T-helper 17 cell (primary cell): ENCODE measurements around the gene PCDHGC3. TPM values are rescaled to one million over a fixed set of nuclear protein-coding genes. Genes with fewer than 3 reads are reported as not detected.

Source experiments
- ATAC-seq: fragments of 150-1000 bp; cut with Tn5 transposase; 2 replicates; pipeline ENCODE4 v1.10.0; 2021; ENCODE audit warnings: mild to moderate bottlenecking, moderate library complexity
- DNase-seq, 3 donors: peaks; one replicate each; pipeline versions ENCODE4 v3.0.0 to v3.0.0-alpha.2; 2020 to 2021
- H3K9me3 ChIP-seq: one replicate; pipeline ENCODE4 v1.7.0; 2013; ENCODE audit warnings: low read length, mild to moderate bottlenecking; ENCODE audit not compliant: control insufficient read depth, poor library complexity, severe bottlenecking
- H3K27ac Mint-ChIP-seq: one replicate; pipeline ENCODE4 v1.8.0; 2022; ENCODE audit warnings: mild to moderate bottlenecking, moderate library complexity, mixed read lengths
- H3K27me3 Mint-ChIP-seq: one replicate; pipeline ENCODE4 v1.8.0; 2022; ENCODE audit warnings: mixed read lengths
- H3K36me3 Mint-ChIP-seq: one replicate; pipeline ENCODE4 v1.8.0; 2022; ENCODE audit warnings: low read depth, mixed read lengths
- H3K4me1 Mint-ChIP-seq: one replicate; pipeline ENCODE4 v1.8.0; 2022; ENCODE audit warnings: mild to moderate bottlenecking, mixed read lengths
- H3K4me3 Mint-ChIP-seq: one replicate; pipeline ENCODE4 v1.8.0; 2022; ENCODE audit warnings: mild to moderate bottlenecking, moderate library complexity, mixed read lengths
- total RNA-seq, 4 donors: library from RNA in 2 of 4; stranded (reverse) in 2 of 4; gene quantifications; one replicate each; pipeline ENCODE4 v1.2.3 and lab custom pipeline; 2022 to 2026

The PCDHGC3 gene
- total RNA-seq, 2 donors from 2014 or later = not detected

GRCh38 chr5:141476132-141476911, 556 bp downstream of the PCDHGC3 start:
- H3K27ac Mint-ChIP-seq = no peak overlapping the region
- H3K4me1 Mint-ChIP-seq = peaks cover 15% of the 10 kb centered on the region
- peaks cover 2% of the 10 kb centered on the region for H3K36me3 Mint-ChIP-seq
- ATAC-seq (no peak), DNase-seq (no peak)
- peak overlapping the region; percentile 91 for H3K4me3 Mint-ChIP-seq
- H3K9me3 ChIP-seq = no peaks in the 10 kb centered on the region
- peaks cover 78% of the 10 kb centered on the region for H3K27me3 Mint-ChIP-seq

- H3K27ac Mint-ChIP-seq = no peak overlapping the region
- H3K27me3 Mint-ChIP-seq = peaks cover 81% of the 10 kb centered on the region
- no peaks in the 10 kb centered on the region for H3K9me3 ChIP-seq
- DNase-seq (no peak), ATAC-seq (no peak)
- H3K4me3 Mint-ChIP-seq = peak overlapping the region; percentile 91
- H3K4me1 Mint-ChIP-seq = peaks cover 15% of the 10 kb centered on the region
- H3K36me3 Mint-ChIP-seq = peaks cover 2% of the 10 kb centered on the region
Measured at GRCh38 chr5:141477044-141477575, 1.3 kb downstream of the PCDHGC3 start.

DNA sequence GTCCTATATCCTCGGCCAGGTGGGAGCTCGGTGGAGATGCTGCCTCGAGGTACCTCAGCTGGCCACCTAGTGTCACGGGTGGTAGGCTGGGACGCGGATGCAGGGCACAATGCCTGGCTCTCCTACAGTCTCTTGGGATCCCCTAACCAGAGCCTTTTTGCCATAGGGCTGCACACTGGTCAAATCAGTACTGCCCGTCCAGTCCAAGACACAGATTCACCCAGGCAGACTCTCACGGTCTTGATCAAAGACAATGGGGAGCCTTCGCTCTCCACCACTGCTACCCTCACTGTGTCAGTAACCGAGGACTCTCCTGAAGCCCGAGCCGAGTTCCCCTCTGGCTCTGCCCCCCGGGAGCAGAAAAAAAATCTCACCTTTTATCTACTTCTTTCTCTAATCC, 2.0 kb downstream of the PCDHGC3 start:
- peaks cover 88% of the 10 kb centered on the region for H3K27me3 Mint-ChIP-seq
- H3K36me3 Mint-ChIP-seq = peaks cover 2% of the 10 kb centered on the region
- no peak overlapping the region for H3K27ac Mint-ChIP-seq
- DNase-seq (no peak), ATAC-seq (no peak)
- peaks cover 15% of the 10 kb centered on the region for H3K4me1 Mint-ChIP-seq
- peak overlapping the region; percentile 19 for H3K4me3 Mint-ChIP-seq
- H3K9me3 ChIP-seq = no peaks in the 10 kb centered on the region

DNA sequence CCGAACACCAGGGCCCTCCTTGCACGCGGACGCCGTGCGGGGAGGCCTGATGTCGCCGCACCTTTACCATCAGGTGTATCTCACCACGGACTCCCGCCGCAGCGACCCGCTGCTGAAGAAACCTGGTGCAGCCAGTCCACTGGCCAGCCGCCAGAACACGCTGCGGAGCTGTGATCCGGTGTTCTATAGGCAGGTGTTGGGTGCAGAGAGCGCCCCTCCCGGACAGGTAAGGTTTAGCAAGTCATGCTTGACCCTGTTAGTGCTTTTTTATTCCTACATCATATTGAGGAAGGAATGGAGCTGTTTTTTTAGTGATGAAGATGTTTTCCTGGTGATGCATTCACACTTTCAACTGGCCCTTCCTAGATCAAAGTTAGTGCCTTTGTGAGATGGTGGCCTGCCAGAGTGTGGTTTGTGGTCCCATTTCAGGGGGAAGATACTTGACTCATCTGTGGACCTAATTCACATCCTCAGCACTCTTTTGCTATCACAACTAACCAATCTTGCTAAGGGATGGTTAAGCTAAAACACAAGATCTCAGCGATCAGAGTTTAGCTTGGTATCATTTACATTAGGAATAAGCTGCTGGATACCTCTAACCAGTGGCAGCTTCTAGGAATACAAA, 2.7 kb downstream of the PCDHGC3 start:
- peak overlapping the region; percentile 19 for H3K4me3 Mint-ChIP-seq
- no peak for ATAC-seq
- DNase-seq = no peak
- peaks cover 93% of the 10 kb centered on the region for H3K27me3 Mint-ChIP-seq
- H3K27ac Mint-ChIP-seq = no peak overlapping the region
- H3K4me1 Mint-ChIP-seq = peaks cover 15% of the 10 kb centered on the region
- no peaks in the 10 kb centered on the region for H3K9me3 ChIP-seq
- peaks cover 2% of the 10 kb centered on the region for H3K36me3 Mint-ChIP-seq

GRCh38 chr5:141479776-141480175, 4.0 kb downstream of the PCDHGC3 start:
- H3K4me1 Mint-ChIP-seq = peaks cover 18% of the 10 kb centered on the region
- H3K36me3 Mint-ChIP-seq = peaks cover 2% of the 10 kb centered on the region
- H3K9me3 ChIP-seq = no peaks in the 10 kb centered on the region
- H3K4me3 Mint-ChIP-seq = no peak overlapping the region
- ATAC-seq = no peak
- peaks cover 93% of the 10 kb centered on the region for H3K27me3 Mint-ChIP-seq
- H3K27ac Mint-ChIP-seq = no peak overlapping the region
- DNase-seq = no peak

- Mint-ChIP-seq H3K4me1 (peaks cover 2% of the 10 kb centered on the region), H3K27me3 (peaks cover 92% of the 10 kb centered on the region), H3K27ac (no peak overlapping the region), H3K36me3 (no peaks in the 10 kb centered on the region), H3K4me3 (no peak overlapping the region)
- no peaks in the 10 kb centered on the region for H3K9me3 ChIP-seq
- DNase-seq = no peak
- ATAC-seq = no peak
Measured at GRCh38 chr5:141483902-141484301, 8.1 kb downstream of the PCDHGC3 start.

DNA sequence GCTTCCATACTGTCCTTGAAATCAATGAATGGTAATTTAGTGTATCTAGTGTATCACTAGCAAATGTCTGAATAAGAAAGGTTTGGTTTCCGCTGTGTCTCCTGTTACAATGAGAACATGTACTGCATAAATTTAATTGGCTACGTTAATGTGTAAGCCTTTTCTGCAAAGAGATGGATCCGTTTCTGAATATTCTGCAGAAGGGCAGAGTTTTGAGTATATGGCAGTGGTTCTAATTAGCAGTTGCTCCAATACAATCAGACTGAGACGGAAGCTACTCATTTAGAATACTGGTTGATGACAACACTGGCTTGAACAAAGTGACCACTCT, 8.5 kb downstream of the PCDHGC3 start:
- ATAC-seq (no peak), DNase-seq (no peak)
- no peak overlapping the region for H3K27ac Mint-ChIP-seq
- H3K4me1 Mint-ChIP-seq = peaks cover 2% of the 10 kb centered on the region
- H3K4me3 Mint-ChIP-seq = no peak overlapping the region
- H3K36me3 Mint-ChIP-seq = no peaks in the 10 kb centered on the region
- H3K27me3 Mint-ChIP-seq = peaks cover 96% of the 10 kb centered on the region
- H3K9me3 ChIP-seq = no peaks in the 10 kb centered on the region

- Mint-ChIP-seq H3K36me3 (no peaks in the 10 kb centered on the region), H3K27me3 (peaks cover 96% of the 10 kb centered on the region), H3K27ac (no peak within 1 kb of the TSS), H3K4me1 (peaks cover 2% of the 10 kb centered on the region), H3K4me3 (no peak within 1 kb of the TSS)
- ATAC-seq = no peak
- no peaks in the 10 kb centered on the region for H3K9me3 ChIP-seq
- no peak for DNase-seq
Measured at GRCh38 chr5:141484641-141485311, 9.0 kb downstream of the PCDHGC3 start, which contains the start of gene PCDHGC4. Gene PCDHGC4 (plus strand): TSS chr5:141485030. CDS start chr5:141485174, 144 bp downstream.

DNA sequence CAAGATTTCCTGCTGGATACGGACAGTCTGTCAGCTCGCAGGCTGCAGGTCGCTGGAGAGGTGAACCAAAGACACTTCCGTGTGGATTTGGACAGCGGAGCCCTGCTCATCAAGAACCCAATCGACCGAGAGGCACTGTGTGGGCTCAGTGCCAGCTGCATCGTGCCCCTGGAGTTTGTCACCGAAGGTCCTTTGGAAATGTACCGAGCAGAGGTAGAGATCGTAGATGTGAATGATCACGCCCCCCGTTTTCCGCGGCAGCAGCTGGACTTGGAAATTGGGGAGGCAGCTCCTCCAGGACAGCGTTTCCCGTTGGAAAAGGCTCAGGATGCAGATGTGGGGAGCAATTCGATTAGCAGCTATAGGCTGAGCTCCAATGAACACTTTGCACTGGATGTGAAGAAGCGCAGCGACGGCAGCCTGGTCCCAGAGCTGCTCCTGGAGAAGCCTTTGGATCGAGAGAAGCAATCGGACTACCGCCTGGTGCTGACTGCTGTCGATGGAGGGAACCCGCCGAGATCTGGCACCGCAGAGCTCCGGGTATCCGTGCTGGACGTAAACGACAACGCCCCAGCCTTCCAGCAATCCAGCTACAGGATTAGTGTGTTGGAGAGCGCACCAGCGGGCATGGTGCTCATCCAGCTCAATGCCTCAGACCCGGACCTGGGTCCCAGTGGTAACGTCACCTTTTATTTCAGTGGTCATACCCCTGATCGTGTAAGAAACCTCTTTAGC, 9.7 kb downstream of the PCDHGC3 start:
- no peak for ATAC-seq
- no peak overlapping the region for H3K27ac Mint-ChIP-seq
- H3K9me3 ChIP-seq = no peaks in the 10 kb centered on the region
- peaks cover 96% of the 10 kb centered on the region for H3K27me3 Mint-ChIP-seq
- no peak overlapping the region for H3K4me3 Mint-ChIP-seq
- no peaks in the 10 kb centered on the region for H3K36me3 Mint-ChIP-seq
- DNase-seq = no peak
- H3K4me1 Mint-ChIP-seq = peaks cover 2% of the 10 kb centered on the region

DNA sequence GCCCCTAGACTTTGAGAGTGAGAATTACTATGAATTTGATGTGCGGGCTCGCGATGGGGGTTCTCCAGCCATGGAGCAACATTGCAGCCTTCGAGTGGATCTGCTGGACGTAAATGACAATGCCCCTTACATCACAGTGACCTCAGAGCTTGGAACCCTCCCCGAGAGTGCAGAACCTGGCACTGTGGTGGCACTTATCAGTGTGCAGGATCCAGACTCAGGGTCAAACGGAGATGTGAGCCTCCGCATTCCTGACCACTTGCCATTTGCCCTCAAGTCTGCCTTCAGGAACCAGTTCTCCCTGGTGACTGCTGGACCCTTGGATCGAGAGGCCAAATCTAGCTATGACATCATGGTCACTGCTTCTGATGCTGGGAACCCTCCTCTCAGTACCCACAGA, 10.3 kb downstream of the PCDHGC3 start:
- Mint-ChIP-seq H3K4me1 (peaks cover 2% of the 10 kb centered on the region), H3K4me3 (no peak overlapping the region)
- ATAC-seq = no peak

DNA sequence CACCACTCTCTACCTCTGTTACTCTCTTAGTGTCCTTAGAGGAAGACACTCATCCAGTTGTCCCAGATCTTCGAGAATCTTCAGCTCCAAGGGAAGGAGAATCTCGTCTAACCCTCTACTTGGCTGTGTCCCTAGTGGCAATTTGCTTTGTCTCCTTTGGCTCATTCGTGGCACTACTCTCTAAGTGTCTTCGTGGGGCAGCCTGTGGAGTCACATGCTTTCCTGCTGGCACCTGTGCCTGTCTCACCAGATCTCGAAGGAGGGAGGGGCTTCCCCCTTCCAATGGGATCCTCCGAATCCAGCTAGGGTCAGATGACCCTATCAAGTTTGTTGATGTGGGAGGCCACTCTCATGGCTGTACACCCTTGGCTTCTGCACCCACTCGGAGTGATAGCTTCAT, 11.4 kb downstream of the PCDHGC3 start:
- no peak overlapping the region for H3K4me3 Mint-ChIP-seq
- H3K36me3 Mint-ChIP-seq = peaks cover 5% of the 10 kb centered on the region
- H3K27ac Mint-ChIP-seq = no peak overlapping the region
- H3K27me3 Mint-ChIP-seq = peaks cover 96% of the 10 kb centered on the region
- H3K4me1 Mint-ChIP-seq = peaks cover 4% of the 10 kb centered on the region
- no peaks in the 10 kb centered on the region for H3K9me3 ChIP-seq
- DNase-seq (no peak), ATAC-seq (no peak)

More for the DNA sequence above, 10.3 kb downstream of the PCDHGC3 start:
- H3K36me3 Mint-ChIP-seq = peaks cover 3% of the 10 kb centered on the region
- H3K27me3 Mint-ChIP-seq = peaks cover 96% of the 10 kb centered on the region
- DNase-seq = no peak
- H3K9me3 ChIP-seq = no peaks in the 10 kb centered on the region
- H3K27ac Mint-ChIP-seq = no peak overlapping the region

- H3K27ac Mint-ChIP-seq = no peak within 1 kb of the TSS
- no peak for DNase-seq
- peaks cover 5% of the 10 kb centered on the region for H3K36me3 Mint-ChIP-seq
- H3K9me3 ChIP-seq = no peaks in the 10 kb centered on the region
- H3K27me3 Mint-ChIP-seq = peaks cover 93% of the 10 kb centered on the region
- peaks cover 6% of the 10 kb centered on the region for H3K4me1 Mint-ChIP-seq
- no peak within 1 kb of the TSS for H3K4me3 Mint-ChIP-seq
- no peak for ATAC-seq
Measured at GRCh38 chr5:141488591-141489561, 13.1 kb downstream of the PCDHGC3 start, which contains the start of gene PCDHGC5. Gene PCDHGC5 (plus strand): TSS chr5:141489081. CDS start chr5:141489241, 160 bp downstream.
